Measurements from ENCODE around the gene TMC6. TPM values are rescaled to one million over a fixed set of nuclear protein-coding genes. Genes with fewer than 3 reads are reported as not detected.

TMC6 gene
- total and polyA plus RNA-seq, 2 of the 4 experiments (the other 2 are of a cell fraction), result 0.19 TPM; not detected in 1

DNA sequence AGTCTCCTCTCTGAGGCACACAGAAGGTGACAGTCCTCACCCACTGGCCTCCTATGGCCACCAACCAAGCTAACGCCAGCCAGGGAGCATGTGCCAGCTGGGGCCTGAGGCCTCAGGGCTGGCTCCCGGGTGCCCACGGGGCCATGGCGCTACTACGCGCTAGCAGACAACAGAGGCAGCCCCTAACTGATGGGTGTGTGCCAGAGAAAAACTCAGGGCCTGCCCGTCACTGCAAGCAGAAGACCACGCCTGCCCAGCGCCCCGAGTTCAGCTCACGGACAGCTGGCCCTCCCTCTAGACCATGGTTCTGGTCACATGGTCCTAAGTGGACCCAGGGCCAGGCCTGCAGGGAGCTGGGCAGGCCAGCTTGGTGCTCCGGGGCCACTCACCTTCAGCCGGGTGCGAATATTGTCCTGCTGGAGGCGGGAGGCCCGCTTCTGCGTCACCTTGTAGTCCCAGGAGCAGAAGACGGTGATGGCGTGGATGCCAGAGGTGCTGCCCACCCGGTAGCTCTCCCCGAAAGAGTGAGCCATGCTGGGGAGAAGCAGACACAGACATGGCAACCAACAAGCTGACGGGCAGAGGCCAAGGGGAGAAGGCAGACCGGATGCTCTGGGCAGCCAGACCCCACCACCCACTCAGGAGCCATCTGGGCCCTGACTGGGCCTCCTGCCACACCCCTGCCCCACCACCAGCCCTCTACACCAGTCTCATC lies 6.2 kb downstream of the TMC6 start:
- H3K4me3 ChIP-seq (ENCODE audit: insufficient read depth, low read depth, low read length), result no peak overlapping the region
- H4K20me1 ChIP-seq (ENCODE audit: insufficient read depth, low read length), result no peaks in the 10 kb centered on the region; the same call in 1 of the 2 replicates
- H3K9me3 ChIP-seq (ENCODE audit: control insufficient read depth, insufficient read depth, low read length), result no peaks in the 10 kb centered on the region
- TF ChIP-seq, protein P1, sequence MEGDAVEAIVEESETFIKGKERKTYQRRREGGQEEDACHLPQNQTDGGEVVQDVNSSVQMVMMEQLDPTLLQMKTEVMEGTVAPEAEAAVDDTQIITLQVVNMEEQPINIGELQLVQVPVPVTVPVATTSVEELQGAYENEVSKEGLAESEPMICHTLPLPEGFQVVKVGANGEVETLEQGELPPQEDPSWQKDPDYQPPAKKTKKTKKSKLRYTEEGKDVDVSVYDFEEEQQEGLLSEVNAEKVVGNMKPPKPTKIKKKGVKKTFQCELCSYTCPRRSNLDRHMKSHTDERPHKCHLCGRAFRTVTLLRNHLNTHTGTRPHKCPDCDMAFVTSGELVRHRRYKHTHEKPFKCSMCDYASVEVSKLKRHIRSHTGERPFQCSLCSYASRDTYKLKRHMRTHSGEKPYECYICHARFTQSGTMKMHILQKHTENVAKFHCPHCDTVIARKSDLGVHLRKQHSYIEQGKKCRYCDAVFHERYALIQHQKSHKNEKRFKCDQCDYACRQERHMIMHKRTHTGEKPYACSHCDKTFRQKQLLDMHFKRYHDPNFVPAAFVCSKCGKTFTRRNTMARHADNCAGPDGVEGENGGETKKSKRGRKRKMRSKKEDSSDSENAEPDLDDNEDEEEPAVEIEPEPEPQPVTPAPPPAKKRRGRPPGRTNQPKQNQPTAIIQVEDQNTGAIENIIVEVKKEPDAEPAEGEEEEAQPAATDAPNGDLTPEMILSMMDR (conservative IDR thresholded peaks at IDR 0.05; ENCODE audit: low read depth, low read length), result no peak
- no peak for TF ChIP-seq SMC3 (IDR thresholded peaks at IDR 0.05; ENCODE audit: low read depth, low read length)
- TF ChIP-seq BHLHE40 (IDR thresholded peaks at IDR 0.05; ENCODE audit: low read depth, low read length), result no peak
- no peak for TF ChIP-seq RCOR1 (IDR thresholded peaks at IDR 0.05; ENCODE audit: insufficient replicate concordance, low read length)
- TF ChIP-seq RAD21 (IDR thresholded peaks at IDR 0.05; ENCODE audit: low read length), result no peak
- TF ChIP-seq NFE2L2 (IDR thresholded peaks at IDR 0.05; ENCODE audit: low read depth, low read length), result no peak
- no peak for TF ChIP-seq CEBPB (IDR thresholded peaks at IDR 0.05; ENCODE audit: low read depth, low read length)
- TF ChIP-seq MAFK (IDR thresholded peaks at IDR 0.05; ENCODE audit: low read depth, low read length), result no peak
- no peak for TF ChIP-seq MXI1 (IDR thresholded peaks at IDR 0.05; ENCODE audit: borderline replicate concordance, low read depth, low read length)
- no peak for TF ChIP-seq RFX5 (IDR thresholded peaks at IDR 0.05; ENCODE audit: low read depth, low read length)
- no peak for TF ChIP-seq MAZ (IDR thresholded peaks at IDR 0.05; ENCODE audit: borderline replicate concordance, low read depth, low read length)
- no peak for TF ChIP-seq FOS (IDR thresholded peaks at IDR 0.05; ENCODE audit: low read depth, low read length)
- no peak for TF ChIP-seq CHD1 (IDR thresholded peaks at IDR 0.05; ENCODE audit: low read depth, low read length)
- TF ChIP-seq POLR2A (IDR thresholded peaks at IDR 0.05; ENCODE audit: low read depth, low read length), result no peak
- TF ChIP-seq, protein P2, sequence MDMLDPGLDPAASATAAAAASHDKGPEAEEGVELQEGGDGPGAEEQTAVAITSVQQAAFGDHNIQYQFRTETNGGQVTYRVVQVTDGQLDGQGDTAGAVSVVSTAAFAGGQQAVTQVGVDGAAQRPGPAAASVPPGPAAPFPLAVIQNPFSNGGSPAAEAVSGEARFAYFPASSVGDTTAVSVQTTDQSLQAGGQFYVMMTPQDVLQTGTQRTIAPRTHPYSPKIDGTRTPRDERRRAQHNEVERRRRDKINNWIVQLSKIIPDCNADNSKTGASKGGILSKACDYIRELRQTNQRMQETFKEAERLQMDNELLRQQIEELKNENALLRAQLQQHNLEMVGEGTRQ (IDR thresholded peaks at IDR 0.05; ENCODE audit: low read depth, low read length), result no peak
- TF ChIP-seq, protein P3, sequence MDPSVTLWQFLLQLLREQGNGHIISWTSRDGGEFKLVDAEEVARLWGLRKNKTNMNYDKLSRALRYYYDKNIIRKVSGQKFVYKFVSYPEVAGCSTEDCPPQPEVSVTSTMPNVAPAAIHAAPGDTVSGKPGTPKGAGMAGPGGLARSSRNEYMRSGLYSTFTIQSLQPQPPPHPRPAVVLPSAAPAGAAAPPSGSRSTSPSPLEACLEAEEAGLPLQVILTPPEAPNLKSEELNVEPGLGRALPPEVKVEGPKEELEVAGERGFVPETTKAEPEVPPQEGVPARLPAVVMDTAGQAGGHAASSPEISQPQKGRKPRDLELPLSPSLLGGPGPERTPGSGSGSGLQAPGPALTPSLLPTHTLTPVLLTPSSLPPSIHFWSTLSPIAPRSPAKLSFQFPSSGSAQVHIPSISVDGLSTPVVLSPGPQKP (IDR thresholded peaks at IDR 0.05; ENCODE audit: borderline replicate concordance, low read depth, low read length), result no peak
- no peaks in the 10 kb centered on the region for H3K4me1 ChIP-seq (ENCODE audit: control insufficient read depth, insufficient read depth, low read length)
- no peak overlapping the region for H3K56ac ChIP-seq (ENCODE audit: extremely low read depth, insufficient read depth, low read length)
- no peak overlapping the region for H2BK5ac ChIP-seq (ENCODE audit: low read depth, low read length, poor library complexity, severe bottlenecking)
- no peak overlapping the region for H3K27ac ChIP-seq (ENCODE audit: insufficient read depth, low read length)
- H3K4ac ChIP-seq (ENCODE audit: low read depth, low read length), result no peak overlapping the region
- H3K9ac ChIP-seq (ENCODE audit: low read depth, low read length), result no peak overlapping the region
- no peak overlapping the region for H2BK120ac ChIP-seq (ENCODE audit: low read depth, low read length)
- no peak overlapping the region for H4K8ac ChIP-seq (ENCODE audit: low read depth in 2 of 2, low read length in 2 of 2)
- intact Hi-C loops (cut with micrococcal nuclease), result no loop called here
- H3K4me2 ChIP-seq (ENCODE audit: low read depth, low read length), result no peak overlapping the region
- peaks cover 12% of the 10 kb centered on the region for H3K27me3 ChIP-seq (ENCODE audit: control insufficient read depth, insufficient read depth, low read length)
- H3K23ac ChIP-seq (ENCODE audit: low read depth, low read length), result no peak overlapping the region
- no peaks in the 10 kb centered on the region for H3K79me1 ChIP-seq (ENCODE audit: low read depth in 1 of 2, low read length in 2 of 2)
- H3K18ac ChIP-seq (ENCODE audit: low read depth, low read length), result no peak overlapping the region
- dilution Hi-C loops (cut with HindIII; ENCODE audit: low sequenced_read_pairs, unreplicated experiment), result no loop called here
- BruUV-seq (replicated peaks), result no TSS peak
- DNase-seq, result no peak
- H3K14ac ChIP-seq (replicated peaks; ENCODE audit: low read depth, low read length), result no peak overlapping the region
- H2BK15ac ChIP-seq (ENCODE audit: low read depth, low read length), result no peak overlapping the region
- 85% methylated on average over 10 of the region's 23 CpGs; no CpG with 5 or more reads in 1 of the 2 experiments for WGBS, 2 experiments (ENCODE audit: extremely low coverage in 2 of 2, insufficient read length in 1 of 2)
- no peak overlapping the region for H2AFZ ChIP-seq (replicated peaks; ENCODE audit: low read length, poor library complexity)
- CTCF ChIA-PET, result interaction anchor here (0.9 kb wide), 1 partner anchor 55 kb away, joined by 3 read pairs; no protein-coding TSS in a partner anchor
- H2BK20ac ChIP-seq (ENCODE audit: low read depth, low read length), result no peak overlapping the region
- H3K9me1 ChIP-seq (ENCODE audit: insufficient read depth, low read length), result no peaks in the 10 kb centered on the region
- no peak for ATAC-seq (ENCODE audit: low read depth)
- in situ Hi-C loops (cut with MboI; ENCODE audit: low sequenced_read_pairs), result no loop called here
- H4K91ac ChIP-seq (ENCODE audit: insufficient read depth, low read depth, low read length), result no peak overlapping the region
- H2AK5ac ChIP-seq (ENCODE audit: low read depth, low read length), result no peak overlapping the region
- H2AK9ac ChIP-seq (replicated peaks; ENCODE audit: low read depth, low read length, poor library complexity), result peak overlapping the region; percentile 5
- no peak overlapping the region for H4K5ac ChIP-seq (ENCODE audit: low read depth, low read length)
- POLR2A ChIA-PET (ENCODE audit: unreplicated experiment), result no interaction called here
- no peaks in the 10 kb centered on the region for H3K36me3 ChIP-seq (ENCODE audit: control insufficient read depth, insufficient read depth, low read length)

Measured in IMR-90 (cell line).